Memory B cell (primary cell): ENCODE measurements around the gene ERBIN.
A peak's percentile ranks its signal among the peaks of the same experiment; 100 is the strongest.
"Not testable (repeated sequence)": the region's sequence is repeated elsewhere in the genome, so short reads cannot be mapped to it uniquely, and the experiment has no call there.

Experiments used
- ATAC-seq: fragments of 150-1000 bp; cut with Tn5 transposase; 2 replicates; pipeline ENCODE4 v1.10.0; 2021; ENCODE audit warnings: low read depth, mild to moderate bottlenecking, moderate library complexity
- DNase-seq, 2 donors: peaks; one replicate each; pipeline ENCODE4 v3.0.0; 2022; ENCODE audit warnings: low spot score in 2 of 2
- H3K27ac Mint-ChIP-seq: one replicate; pipeline ENCODE4 v1.8.0; 2022; ENCODE audit warnings: mild to moderate bottlenecking, moderate library complexity, mixed read lengths
- H3K27me3 Mint-ChIP-seq: one replicate; pipeline ENCODE4 v1.8.0; 2022; ENCODE audit warnings: mixed read lengths
- H3K36me3 Mint-ChIP-seq: one replicate; pipeline ENCODE4 v1.8.0; 2022; ENCODE audit warnings: mild to moderate bottlenecking, mixed read lengths
- H3K4me1 Mint-ChIP-seq: one replicate; pipeline ENCODE4 v1.8.0; 2022; ENCODE audit warnings: mixed read lengths
- H3K4me3 Mint-ChIP-seq: one replicate; pipeline ENCODE4 v1.8.0; 2022; ENCODE audit warnings: mild to moderate bottlenecking, moderate library complexity, mixed read lengths
- H3K9me3 Mint-ChIP-seq: one replicate; pipeline ENCODE4 v1.8.0; 2022; ENCODE audit warnings: mixed read lengths

Gene ERBIN, protein sequence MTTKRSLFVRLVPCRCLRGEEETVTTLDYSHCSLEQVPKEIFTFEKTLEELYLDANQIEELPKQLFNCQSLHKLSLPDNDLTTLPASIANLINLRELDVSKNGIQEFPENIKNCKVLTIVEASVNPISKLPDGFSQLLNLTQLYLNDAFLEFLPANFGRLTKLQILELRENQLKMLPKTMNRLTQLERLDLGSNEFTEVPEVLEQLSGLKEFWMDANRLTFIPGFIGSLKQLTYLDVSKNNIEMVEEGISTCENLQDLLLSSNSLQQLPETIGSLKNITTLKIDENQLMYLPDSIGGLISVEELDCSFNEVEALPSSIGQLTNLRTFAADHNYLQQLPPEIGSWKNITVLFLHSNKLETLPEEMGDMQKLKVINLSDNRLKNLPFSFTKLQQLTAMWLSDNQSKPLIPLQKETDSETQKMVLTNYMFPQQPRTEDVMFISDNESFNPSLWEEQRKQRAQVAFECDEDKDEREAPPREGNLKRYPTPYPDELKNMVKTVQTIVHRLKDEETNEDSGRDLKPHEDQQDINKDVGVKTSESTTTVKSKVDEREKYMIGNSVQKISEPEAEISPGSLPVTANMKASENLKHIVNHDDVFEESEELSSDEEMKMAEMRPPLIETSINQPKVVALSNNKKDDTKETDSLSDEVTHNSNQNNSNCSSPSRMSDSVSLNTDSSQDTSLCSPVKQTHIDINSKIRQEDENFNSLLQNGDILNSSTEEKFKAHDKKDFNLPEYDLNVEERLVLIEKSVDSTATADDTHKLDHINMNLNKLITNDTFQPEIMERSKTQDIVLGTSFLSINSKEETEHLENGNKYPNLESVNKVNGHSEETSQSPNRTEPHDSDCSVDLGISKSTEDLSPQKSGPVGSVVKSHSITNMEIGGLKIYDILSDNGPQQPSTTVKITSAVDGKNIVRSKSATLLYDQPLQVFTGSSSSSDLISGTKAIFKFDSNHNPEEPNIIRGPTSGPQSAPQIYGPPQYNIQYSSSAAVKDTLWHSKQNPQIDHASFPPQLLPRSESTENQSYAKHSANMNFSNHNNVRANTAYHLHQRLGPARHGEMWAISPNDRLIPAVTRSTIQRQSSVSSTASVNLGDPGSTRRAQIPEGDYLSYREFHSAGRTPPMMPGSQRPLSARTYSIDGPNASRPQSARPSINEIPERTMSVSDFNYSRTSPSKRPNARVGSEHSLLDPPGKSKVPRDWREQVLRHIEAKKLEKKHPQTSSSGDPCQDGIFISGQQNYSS (N-terminal part only)

DNA sequence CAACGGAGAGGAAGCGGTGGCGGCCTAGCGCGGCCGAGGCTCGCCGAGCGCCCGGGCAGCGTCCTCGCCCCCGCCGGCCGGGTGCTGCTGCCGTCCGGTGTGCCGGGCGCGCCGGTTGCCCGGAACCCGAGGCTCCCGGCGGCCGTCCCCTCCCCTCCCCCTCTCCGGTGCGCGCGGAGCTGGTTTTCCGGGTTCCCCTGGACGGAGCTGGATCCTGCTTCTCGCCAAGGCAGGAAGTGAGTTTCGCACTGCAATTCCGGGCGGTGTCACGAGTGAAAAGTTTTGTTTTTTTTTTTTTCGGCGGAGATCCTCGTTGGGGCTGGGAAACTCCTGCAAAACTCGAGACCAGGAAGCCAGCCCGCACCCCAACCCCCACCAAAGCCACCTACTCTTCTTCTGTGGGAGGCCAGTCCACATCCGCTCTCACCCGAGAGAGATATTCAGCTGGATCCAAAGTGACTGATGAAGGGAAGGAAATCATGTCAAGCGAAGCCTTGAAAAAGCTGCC, at the start of gene ERBIN:
TSS of gene ERBIN (plus strand) at position 300 of the 508 bp plus-strand sequence. CDS start 66,144 bp downstream, outside the sequence.
- peak; percentile 47 to 68 for DNase-seq
- Mint-ChIP-seq H3K27me3 (no peaks in the 10 kb centered on the region), H3K4me1 (peaks cover 21% of the 10 kb centered on the region), H3K36me3 (peaks cover 5% of the 10 kb centered on the region), H3K4me3 (peak within 1 kb of the TSS; percentile 99), H3K27ac (peak within 1 kb of the TSS; percentile 96), H3K9me3 (no peaks in the 10 kb centered on the region)
- peak; percentile 2 for ATAC-seq

DNA sequence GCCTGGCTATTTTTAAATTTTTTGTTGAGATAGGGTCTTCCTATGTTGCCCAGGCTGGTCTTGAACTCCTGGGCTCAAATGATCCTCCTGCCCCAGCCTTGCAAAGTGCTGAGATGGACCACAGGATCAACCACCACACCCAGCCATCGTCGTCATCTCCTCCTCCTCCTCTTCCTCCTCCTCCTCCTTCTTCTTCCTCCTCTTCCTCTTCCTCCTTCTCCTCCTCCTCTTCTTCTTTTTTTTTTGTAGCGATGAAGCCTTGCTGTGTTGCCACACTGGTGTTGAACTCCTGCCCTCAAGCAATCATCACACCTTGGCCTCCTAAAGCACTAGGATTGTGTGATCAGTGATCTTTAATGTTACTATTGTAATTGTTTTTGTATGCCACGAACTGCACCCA, 49.4 kb upstream of the ERBIN start:
- DNase-seq (no peak), ATAC-seq (no peak)
- no peak overlapping the region for H3K4me3 Mint-ChIP-seq
- H3K36me3 Mint-ChIP-seq, result peaks cover 4% of the 10 kb centered on the region
- peaks cover 2% of the 10 kb centered on the region for H3K4me1 Mint-ChIP-seq
- no peak overlapping the region for H3K27ac Mint-ChIP-seq
- H3K27me3 Mint-ChIP-seq, result peaks cover 4% of the 10 kb centered on the region
- H3K9me3 Mint-ChIP-seq, result peaks cover 3% of the 10 kb centered on the region

DNA sequence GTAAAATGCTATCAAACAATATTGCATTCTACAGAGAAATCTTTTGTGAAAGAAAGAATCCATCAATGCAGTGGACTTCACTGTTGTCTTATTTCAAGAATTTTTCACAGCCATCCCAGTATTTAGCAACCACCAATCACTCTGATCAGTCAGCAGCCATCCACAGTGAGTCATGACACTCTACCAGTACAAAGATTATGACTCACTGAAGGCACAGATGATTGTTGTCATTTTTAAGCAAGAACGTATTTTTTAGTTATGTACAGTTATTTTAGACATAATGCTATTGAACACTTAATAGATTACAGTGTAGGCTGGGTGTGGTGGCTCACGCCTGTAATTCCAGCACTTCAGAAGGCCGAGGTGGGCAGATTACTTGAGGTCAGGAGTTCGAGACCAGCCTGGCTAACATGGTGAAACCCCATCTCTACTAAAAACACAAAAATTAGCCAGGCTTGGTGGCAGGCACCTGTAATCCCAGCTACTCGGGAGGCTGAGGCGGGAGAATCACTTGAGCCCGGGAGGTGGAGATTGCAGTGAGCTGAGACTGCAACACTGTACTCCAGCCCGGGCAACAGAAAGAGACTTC, 46.6 kb upstream of the ERBIN start:
- H3K36me3 Mint-ChIP-seq, H3K9me3 Mint-ChIP-seq, H3K4me1 Mint-ChIP-seq, ATAC-seq, H3K27ac Mint-ChIP-seq, H3K4me3 Mint-ChIP-seq, H3K27me3 Mint-ChIP-seq, DNase-seq: not testable (repeated sequence)

DNA sequence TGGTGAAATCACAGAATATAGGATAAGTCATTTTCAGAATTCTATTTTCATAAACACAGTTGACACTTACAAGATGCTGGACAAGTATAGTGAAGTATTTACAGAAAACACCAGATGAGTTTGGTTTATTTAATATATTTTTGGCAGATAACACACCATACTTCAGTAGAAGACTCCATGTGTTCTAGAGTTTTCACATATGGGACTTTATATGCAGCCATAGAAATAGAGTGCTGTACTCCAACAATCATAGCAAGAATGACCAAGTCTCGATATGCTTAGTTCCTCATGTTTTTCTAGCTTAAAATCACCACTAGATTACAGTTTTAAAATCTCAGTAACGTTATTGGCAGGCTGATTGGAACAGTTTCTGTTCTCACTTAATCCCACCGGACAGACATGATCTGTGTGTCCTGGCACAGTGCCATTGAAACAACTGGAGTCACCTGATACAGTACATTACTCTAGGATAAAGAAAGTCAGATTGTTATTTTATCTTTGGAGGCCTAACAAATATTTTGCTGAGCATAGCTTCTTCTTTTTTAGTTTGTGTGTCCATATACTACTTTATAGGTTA, 45.8 kb upstream of the ERBIN start:
- H3K4me1 Mint-ChIP-seq, result peaks cover 2% of the 10 kb centered on the region
- peaks cover 4% of the 10 kb centered on the region for H3K36me3 Mint-ChIP-seq
- H3K4me3 Mint-ChIP-seq, result no peak overlapping the region
- no peak overlapping the region for H3K27ac Mint-ChIP-seq
- DNase-seq, result no peak
- peaks cover 6% of the 10 kb centered on the region for H3K27me3 Mint-ChIP-seq
- ATAC-seq, result no peak
- peaks cover 3% of the 10 kb centered on the region for H3K9me3 Mint-ChIP-seq

DNA sequence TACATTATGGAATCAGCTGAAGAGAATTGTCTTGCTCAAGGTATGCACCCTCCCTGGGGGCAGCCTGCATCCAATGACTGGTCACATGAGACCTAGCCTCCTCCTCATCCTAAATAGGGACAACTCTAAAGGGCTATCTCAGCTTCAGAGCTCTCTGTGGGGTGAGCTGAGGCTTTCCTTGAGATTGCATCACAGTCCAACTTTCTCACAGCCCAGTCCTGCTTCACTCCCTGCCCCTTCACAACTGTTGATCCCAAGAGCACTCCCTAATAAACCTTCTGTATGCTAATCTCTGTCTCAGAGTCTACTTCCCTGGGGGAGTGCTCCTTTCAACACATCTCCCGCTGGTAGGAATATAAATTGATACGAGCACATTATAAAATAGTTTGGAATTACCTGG, 44.1 kb upstream of the ERBIN start:
- no peak for ATAC-seq
- no peak for DNase-seq
- peaks cover 2% of the 10 kb centered on the region for H3K36me3 Mint-ChIP-seq
- no peak overlapping the region for H3K4me3 Mint-ChIP-seq
- H3K9me3 Mint-ChIP-seq, result peaks cover 2% of the 10 kb centered on the region
- H3K27ac Mint-ChIP-seq, result no peak overlapping the region
- H3K4me1 Mint-ChIP-seq, result no peaks in the 10 kb centered on the region
- H3K27me3 Mint-ChIP-seq, result peaks cover 10% of the 10 kb centered on the region

DNA sequence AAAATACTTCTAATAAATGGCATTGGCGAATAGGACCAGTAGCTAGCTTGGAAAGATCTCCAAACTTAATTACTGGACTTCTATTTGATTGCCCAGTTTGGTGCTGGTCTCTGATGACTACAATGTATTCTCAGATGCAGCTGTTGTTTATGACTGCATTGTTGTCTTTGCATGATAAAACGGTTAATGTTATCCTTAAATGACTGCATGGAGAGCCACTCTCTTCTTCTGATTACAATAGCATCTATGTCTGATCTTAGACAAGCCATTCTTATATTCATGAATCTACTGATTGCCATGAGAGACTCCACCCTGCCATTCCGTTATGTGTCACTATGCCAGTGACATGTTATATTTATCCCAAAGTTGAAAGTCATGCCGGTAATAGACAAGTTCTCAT, 42.9 kb upstream of the ERBIN start:
- DNase-seq (no peak), ATAC-seq (no peak)
- no peak overlapping the region for H3K27ac Mint-ChIP-seq
- peaks cover 1% of the 10 kb centered on the region for H3K9me3 Mint-ChIP-seq
- no peak overlapping the region for H3K4me3 Mint-ChIP-seq
- H3K36me3 Mint-ChIP-seq, result peaks cover 1% of the 10 kb centered on the region
- H3K4me1 Mint-ChIP-seq, result no peaks in the 10 kb centered on the region
- H3K27me3 Mint-ChIP-seq, result peaks cover 9% of the 10 kb centered on the region

DNA sequence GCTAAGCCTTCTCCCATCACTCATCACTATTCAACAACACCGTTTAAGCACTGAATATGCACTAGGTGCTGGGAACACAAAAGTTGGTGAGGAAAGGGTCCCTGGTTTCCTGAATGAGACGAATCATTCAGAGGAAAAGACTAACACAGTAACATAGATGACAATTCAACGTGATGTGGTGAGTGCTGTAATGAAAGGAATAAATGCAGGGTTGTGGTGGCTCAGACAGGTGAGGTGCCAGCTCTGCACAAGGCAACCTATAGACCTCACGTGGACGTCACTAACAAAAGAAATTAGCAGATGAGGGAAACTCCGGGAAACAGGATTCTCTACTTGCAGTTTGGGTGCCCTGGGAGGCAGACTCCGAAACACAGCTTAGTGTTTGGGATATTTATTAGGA, 40.0 kb upstream of the ERBIN start:
- H3K4me3 Mint-ChIP-seq, result no peak overlapping the region
- no peaks in the 10 kb centered on the region for H3K36me3 Mint-ChIP-seq
- H3K27ac Mint-ChIP-seq, result no peak overlapping the region
- DNase-seq (no peak), ATAC-seq (no peak)
- H3K9me3 Mint-ChIP-seq, result no peaks in the 10 kb centered on the region
- H3K27me3 Mint-ChIP-seq, result peaks cover 8% of the 10 kb centered on the region
- H3K4me1 Mint-ChIP-seq, result no peaks in the 10 kb centered on the region

DNA sequence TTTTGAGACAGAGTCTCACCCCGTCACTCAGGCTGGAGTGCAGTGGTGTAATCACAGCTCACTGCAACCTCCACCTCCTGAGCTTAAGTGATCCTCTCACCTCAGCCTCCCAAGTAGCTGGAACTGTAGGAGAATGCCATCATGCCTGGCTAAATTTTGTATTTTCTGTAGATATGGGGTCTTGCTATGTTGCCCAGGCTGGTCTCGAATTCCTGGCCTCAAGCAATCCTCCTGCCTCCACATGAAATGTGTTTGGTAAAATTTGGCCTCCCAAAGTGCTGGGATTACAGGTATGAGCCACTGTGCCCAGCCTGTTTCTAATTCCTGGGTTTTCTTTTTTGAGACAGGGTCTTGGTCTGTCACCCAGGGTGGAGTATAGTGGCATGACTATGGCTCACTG, 34.4 kb upstream of the ERBIN start:
- H3K36me3 Mint-ChIP-seq, H3K27ac Mint-ChIP-seq, ATAC-seq, H3K9me3 Mint-ChIP-seq, H3K4me3 Mint-ChIP-seq, H3K27me3 Mint-ChIP-seq, DNase-seq, H3K4me1 Mint-ChIP-seq: not testable (repeated sequence)

DNA sequence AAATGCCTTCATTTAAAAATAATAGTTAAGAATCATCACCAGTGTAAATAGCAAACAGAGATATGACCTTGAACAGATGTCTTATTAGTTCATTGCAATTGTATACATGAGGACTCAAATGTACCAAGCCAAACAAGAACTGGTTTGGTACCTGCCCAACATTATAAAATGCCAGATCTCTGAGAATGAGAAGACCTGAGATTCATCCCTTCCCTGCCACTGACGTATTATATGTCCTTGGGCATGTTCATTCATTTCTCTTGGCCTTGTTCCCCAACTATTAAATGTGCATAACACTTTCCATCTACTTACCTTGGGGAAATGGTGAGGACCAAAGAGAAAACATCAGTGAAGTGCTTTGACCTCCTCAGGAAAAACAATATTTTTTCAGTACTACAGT, 33.6 kb upstream of the ERBIN start:
- Mint-ChIP-seq H3K4me3 (no peak overlapping the region), H3K27ac (no peak overlapping the region), H3K36me3 (no peaks in the 10 kb centered on the region), H3K27me3 (no peaks in the 10 kb centered on the region), H3K9me3 (no peaks in the 10 kb centered on the region), H3K4me1 (no peaks in the 10 kb centered on the region)
- no peak for ATAC-seq
- no peak for DNase-seq

DNA sequence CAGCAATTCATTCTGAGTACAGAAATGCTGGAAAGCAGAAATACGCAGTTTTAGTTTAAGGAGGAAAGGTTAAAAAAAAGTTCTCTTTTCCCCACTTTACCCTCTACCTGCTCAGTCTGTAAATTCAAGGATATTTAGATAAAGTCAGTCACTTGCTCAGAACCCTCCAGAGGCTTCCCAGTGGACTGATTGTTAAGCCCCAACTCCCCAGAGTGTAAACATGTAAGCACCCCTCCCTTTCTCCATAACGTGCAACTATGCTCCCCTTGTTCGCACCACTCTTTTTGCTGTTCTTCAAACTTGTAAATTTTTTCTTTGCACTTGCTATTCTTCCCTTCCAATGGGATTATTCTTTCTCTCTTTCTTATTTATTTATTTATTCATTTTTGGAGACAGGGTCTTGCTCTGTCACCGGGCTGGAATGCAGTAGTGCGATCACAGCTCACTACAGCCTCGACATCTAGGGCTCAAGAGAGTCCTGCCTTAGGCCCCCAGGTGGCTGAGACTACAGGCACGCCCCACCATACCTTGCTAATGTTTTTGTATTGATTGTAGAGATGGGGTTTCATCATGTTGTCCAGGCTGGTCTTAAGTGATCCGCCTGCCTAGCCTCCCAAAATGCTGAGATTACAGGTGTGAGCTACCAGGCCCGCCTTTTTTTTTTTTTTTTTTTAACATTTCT, 32.5 kb upstream of the ERBIN start:
- Mint-ChIP-seq H3K36me3 (no peaks in the 10 kb centered on the region), H3K9me3 (no peaks in the 10 kb centered on the region), H3K27me3 (no peaks in the 10 kb centered on the region), H3K4me1 (no peaks in the 10 kb centered on the region), H3K4me3 (no peak overlapping the region), H3K27ac (no peak overlapping the region)
- no peak for DNase-seq
- ATAC-seq, result no peak

DNA sequence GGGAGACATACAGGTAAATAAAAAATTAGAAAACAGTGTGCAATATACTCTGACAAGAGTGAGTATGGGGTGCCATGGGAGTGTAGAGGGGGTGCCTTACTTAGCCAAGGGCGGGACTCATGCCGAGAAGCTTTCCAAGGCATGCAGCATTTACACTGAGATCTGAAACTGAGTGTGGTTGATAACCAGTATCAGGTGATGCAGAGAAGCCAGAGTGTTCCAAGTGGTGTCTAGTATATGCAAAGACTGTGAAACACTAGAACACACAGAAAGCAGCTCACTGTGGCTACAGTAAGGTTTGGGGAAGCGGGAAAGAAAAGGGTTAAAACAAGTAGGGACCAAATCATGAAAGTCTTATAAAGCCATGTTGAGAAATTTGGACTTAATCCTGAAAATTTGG, 30.5 kb upstream of the ERBIN start:
- H3K4me3 Mint-ChIP-seq, result no peak overlapping the region
- no peaks in the 10 kb centered on the region for H3K9me3 Mint-ChIP-seq
- no peak overlapping the region for H3K27ac Mint-ChIP-seq
- ATAC-seq (no peak), DNase-seq (no peak)
- no peaks in the 10 kb centered on the region for H3K27me3 Mint-ChIP-seq
- no peaks in the 10 kb centered on the region for H3K36me3 Mint-ChIP-seq
- H3K4me1 Mint-ChIP-seq, result no peaks in the 10 kb centered on the region

DNA sequence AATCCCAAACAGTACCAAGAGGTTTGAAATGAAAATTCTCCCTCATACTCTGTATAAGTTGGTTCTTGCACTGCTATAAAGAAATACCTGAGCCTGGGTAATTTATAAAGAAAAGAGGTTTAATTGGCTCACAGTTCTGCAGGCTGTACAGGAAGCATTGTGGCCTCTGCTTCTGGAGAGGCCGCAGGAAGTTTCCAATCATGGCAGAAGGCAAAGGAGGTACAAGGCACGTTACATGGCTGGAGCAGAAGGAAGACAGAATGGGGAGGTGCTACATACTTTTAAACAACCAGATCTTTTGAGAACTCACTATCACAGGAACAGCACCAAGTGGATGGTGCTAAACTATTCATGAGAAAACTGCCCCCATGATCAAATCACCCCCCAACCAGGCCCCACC, 25.6 kb upstream of the ERBIN start:
- H3K9me3 Mint-ChIP-seq, result no peaks in the 10 kb centered on the region
- no peak overlapping the region for H3K27ac Mint-ChIP-seq
- no peaks in the 10 kb centered on the region for H3K36me3 Mint-ChIP-seq
- no peak overlapping the region for H3K4me3 Mint-ChIP-seq
- H3K27me3 Mint-ChIP-seq, result no peaks in the 10 kb centered on the region
- DNase-seq (no peak), ATAC-seq (no peak)
- H3K4me1 Mint-ChIP-seq, result no peaks in the 10 kb centered on the region

DNA sequence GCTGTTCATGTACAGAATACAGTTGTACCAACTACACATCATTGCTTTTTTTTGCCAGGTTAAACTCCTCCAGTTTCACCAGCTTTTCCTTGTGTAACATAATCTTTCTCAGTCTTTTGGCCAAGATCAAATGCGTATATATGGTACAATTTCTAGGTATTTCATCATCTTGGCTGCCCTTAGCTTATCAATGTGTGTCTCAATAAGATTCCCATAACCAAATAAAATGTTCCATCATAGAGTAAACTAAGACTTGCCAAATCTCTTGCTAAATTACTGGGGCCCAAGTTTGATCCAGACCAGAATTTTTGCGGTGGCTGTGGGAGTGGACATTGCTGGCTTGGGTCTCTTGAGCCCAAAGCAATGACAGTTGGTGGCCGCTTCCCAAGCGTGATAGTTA, 24.3 kb upstream of the ERBIN start:
- DNase-seq, result no peak

More for the DNA sequence above, 24.3 kb upstream of the ERBIN start:
- Mint-ChIP-seq H3K4me1 (no peaks in the 10 kb centered on the region), H3K27me3 (no peaks in the 10 kb centered on the region), H3K36me3 (no peaks in the 10 kb centered on the region), H3K4me3 (no peak overlapping the region), H3K27ac (no peak overlapping the region), H3K9me3 (no peaks in the 10 kb centered on the region)
- ATAC-seq, result no peak
